NCI-H345 (cell line): Measurements from ENCODE around the gene RNMT.
"Not testable (repeated sequence)": the region's sequence is repeated elsewhere in the genome, so short reads cannot be mapped to it uniquely, and the experiment has no call there.

ENCODE experiments used
- DNase-seq: peaks from one replicate; lab custom pipeline; 2025; lab: John Stamatoyannopoulos, UW

Gene RNMT

DNA sequence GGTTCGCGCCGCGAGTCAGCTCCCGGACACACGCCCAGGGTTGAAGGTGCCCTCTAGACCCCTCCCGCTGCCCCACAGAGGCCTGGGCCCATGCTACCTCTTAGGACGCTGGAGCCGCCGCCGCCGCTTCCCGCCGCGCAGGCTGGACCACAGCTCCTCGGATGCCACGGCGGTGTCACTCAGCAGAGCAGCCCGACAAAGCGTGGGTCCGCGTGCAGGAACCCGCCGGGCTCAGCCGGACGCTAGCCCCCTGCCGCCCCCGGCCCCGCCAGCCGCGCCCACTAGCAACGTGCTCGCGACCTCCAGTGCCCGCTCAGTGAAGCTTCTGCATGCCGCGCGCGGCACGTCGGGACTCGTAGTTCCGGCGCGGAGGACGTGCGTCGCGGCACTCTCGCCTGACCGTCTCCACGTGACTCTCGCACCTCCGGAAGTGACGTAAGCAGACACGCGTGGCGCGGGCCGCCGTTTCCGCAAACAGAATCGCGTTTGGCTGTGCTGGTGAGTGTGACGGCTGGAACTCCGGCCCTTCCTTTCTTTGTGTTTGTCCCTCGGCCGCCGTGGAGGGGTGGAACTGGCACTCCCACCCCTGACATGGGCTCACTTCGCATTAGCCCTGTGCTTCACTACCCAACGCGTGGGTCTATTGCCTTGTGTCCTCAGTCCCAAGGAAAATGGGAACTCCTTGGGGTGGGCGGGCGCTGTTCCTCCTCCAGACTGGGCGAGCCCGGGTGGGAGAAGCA is at the start of gene RNMT, which contains the start of gene FAM210A:
RNMT (plus strand) TSS at position 442 of the 740 bp plus-strand sequence. CDS start 4,845 bp downstream, outside the sequence.
FAM210A (minus strand) TSS at position 327 of the 740 bp plus-strand sequence. CDS start 44,481 bp downstream, outside the sequence.
- peak; percentile 97 for DNase-seq

DNA sequence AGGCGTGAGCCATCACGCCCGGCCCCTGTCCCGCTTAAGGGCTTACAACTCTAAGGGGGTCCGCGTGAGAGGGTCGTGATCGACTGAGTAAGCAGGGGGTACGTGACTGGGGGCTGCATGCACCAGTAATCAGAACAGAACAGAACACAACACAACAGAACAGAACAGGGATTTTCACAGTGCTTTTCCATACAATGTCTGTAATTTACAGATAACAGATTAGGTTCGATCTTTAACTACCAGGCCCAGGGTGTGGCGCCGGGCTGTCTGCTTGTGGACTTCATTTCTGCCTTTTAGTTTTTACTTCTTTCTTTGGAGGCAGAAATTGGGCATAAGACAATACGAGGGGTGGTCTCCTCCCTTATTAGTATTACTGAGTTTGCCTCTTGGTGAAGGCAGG is 49.1 kb upstream of the RNMT start:
- not testable (repeated sequence) for DNase-seq

DNA sequence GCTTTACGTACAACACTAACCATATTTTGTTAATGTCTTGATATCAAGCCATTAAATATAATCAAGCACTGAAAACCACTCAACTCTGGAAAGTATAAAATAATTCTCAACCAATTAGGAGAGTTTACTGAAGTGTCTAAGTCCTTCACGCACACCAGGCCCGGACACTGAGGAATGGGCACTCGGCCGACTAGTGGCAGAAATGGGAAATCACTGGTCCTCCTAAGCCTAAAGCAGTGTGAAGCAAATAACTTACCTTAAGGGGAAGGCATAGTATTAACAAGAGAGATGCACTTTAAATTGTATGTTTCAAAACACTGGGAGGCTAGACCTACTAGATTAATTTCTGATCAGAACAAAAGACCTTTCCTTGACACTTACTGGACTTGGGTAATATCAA is 45.9 kb upstream of the RNMT start:
- DNase-seq: no peak

DNA sequence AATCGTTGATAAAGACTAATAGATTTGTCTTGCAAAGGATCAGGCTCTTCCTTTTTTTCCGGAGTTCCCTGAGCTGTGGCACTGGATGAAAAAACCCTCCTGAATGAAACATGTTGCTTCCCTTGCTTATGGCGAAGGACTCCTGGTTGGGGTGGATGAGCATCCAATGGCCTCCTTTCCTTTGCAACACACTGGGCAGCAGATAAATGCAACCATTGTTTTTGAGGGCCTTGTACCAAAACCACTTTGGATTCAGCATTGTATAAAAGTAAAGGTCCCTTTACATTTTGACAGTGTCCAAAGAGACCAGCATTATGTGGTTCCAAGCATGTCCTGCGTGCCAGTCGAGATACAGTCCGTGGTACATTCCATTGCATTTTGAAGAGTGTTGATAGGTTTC is 44.8 kb upstream of the RNMT start:
- DNase-seq: no peak

GRCh38 chr18:13684546-13684945 is 41.9 kb upstream of the RNMT start:
- no peak for DNase-seq

DNA sequence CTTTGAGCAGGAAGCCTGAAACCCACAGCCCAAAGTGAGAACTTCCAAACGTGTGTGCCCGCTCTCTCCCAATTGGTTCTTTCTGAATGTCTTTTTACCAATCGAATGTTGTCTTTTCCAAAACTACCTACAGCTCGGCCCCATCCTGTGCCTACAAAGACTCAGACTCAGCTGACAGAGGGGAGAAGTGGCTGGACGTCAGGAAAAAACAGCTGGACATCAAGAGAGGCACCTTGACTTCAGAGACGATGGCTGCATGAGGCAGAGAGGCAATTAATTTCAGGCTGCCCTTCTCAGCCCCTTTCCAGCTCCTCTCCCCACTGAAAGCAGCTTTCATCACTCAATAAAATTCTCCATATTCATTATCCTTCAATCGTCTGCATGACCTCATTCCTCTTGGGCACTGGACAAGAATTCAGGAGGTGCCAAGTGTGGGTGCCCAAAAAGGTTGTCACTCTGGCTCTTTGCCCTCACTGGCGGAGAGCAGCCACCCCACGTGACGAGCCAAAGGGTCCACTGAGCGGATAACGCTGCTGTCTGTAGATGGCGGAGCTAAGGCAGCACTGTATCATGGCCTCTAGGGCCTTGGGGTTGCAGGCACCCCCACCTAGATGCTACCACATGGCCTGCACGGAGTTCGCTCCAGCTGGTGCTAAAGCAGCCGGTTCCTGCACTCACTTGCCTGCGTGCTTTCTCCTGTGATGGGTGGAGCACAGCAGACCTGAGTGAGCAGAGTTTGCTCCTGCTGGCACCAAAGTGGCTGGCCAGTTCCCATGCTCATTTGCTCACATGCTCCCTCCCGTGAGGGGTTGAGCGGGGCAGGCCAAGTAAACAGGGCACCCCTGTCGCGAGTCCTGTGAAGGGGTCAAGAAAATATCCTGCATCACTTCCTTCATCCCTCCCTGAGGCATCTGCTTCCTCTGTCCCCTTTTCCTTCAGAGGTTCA is 38.0 kb upstream of the RNMT start:
- no peak for DNase-seq

DNA sequence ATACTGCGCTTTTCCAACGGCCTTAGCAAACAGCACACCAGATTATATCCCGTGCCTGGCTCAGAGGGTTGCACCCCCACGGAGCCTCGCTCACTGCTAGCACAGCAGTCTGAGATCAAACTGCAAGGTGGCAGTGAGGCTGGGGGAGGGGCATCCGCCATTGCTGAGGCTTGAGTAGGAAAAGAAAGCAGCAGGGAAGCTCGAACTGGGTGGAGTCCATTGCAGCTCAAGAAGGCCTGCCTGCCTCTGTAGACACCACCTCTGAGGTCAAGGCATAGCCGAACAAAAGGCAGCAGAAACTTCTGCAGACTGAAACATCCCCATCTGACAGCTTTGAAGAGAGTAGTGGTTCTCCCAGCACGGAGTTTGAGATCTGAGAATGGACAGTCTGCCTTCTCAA is 36.4 kb upstream of the RNMT start:
- not testable (repeated sequence) for DNase-seq

- DNase-seq: not testable (repeated sequence)
Measured at GRCh38 chr18:13695337-13695736, 31.1 kb upstream of the RNMT start.

DNA sequence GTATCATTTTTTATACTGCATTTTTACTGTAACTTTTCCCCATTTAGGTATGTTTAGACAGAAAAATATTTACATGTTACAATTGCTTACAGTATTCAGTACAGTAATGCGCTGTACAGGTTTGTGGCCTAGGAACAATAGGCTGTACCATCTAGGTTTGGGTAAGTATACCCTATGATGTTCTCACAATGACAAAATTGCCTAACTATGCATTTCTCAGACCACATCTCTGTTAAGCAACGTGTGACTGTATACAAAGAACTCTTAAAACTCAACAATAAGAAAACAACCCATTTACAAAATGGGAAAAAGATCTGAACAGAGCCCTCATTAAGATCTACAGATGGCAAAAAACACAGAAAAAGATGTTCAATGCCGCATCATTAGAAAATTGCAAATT is 29.5 kb upstream of the RNMT start:
- DNase-seq: no peak

GRCh38 chr18:13700153-13700552 is 26.3 kb upstream of the RNMT start:
- no peak for DNase-seq

GRCh38 chr18:13703899-13704298 is 22.6 kb upstream of the RNMT start:
- no peak for DNase-seq

- DNase-seq: no peak
Measured at GRCh38 chr18:13710414-13710831, 16.1 kb upstream of the RNMT start.

DNA sequence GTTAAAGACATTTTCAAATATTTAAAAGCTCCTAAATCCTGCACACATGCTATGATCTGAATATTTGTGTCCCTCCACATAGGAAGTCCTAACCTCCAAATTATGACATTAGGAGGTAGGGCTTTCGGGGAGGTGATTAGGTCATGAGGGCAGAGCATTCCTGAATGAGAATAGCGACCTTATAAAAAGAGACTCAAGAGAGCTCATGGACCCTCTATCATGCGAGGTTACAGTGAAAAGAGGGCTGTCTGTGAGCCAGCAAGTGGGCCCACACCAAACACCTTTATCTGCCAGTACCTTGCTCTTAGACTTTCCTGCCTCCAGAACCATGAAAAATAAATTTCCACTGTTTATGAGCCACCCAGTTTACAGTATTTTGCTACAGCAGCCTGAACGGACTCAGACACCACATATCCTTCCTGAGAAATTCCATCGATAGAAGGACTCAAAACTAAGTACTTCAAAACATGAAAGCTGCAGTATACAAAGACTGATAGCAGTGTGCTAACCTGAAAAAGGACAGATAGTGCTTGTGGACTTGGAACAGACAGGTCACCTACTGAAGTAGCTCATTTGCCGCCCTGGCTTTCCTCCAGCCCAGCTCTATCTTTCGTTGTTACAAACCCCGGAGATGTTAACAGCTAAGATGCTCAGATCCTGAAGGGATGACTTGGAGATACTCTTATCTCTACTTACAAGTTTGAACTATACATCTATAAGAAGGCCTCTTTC is 13.9 kb upstream of the RNMT start:
- no peak for DNase-seq

DNA sequence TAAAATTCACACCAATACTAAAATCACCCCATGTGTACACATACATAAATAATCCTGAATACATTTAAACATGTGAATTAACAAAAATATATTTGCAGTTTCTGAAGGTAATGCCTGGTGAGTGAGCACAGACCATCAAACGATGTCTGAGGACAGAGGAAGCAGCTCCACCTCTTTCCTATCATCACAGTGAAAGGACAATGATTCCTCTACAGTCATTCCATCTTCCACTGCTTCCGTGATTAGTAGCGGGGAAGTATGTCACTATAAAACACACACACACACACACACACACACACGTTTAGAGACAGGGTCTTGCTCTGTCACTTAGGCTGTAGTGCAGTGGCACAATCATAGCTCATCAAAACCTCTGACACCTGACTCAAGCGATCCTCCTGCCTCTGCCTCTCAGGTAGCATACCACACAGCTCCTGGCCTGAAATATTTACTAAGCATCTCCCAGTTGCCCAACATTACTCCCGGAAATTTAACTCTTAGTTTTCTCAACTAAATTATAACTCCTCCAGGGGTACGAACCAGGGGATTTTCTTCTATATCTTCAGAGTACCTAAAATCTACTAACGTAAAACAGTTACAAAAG is 12.9 kb upstream of the RNMT start:
- no peak for DNase-seq

DNA sequence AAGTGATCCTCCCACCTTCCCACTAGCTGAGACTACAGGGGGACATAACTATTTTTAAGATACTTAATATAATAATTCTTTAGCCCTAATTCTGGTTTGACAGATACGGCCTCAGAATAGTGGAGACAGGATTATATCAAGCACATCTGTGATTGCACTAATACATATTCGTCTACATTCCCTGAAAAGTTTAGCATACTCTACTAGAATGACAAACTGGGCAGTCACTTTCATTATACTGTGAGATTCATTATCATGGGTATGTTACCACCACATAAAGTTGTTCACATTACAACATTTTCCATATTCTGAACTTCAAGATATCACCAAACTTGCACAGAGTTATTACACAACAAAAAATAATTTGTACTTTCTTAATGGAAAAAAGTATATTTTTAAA is 11.1 kb upstream of the RNMT start:
- DNase-seq: no peak

DNA sequence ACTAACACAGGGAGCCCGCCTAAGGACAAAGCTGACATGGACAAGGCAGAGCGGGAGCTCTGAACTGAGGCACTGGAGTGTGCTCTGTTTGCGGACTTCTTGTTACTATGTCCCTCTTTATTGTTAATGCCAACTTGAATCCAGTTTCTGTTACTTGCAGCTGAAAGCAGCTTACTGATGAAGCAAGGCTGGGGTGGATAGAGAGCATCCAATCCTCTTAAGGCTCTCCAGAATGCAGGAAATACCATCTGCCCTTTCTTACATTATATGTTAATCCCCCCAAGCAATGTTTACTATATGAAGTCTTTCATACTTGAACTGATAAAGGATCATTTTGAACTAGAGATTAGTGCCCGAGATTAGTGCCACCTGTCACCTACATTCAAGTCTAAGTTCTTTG is 9.6 kb upstream of the RNMT start:
- DNase-seq: no peak

DNA sequence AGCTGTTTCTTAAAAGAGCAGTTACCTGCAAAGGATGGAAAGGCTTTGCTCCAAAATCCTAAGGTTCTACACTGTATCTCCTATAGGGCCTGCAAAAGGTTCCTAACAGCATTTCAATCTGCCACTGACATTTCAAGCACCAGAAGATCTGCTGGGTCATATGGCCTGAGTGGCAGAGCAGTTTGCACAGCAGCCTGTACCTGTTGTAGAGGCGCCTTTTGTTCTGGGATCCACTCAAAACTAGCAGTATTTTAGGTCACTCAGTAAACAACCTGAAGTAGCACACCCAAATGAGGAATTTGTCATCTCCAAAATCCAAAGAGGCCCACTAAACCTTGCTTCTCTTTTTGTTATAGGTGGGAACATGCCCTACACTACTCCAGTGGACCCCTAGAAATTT is 6.3 kb upstream of the RNMT start:
- DNase-seq: no peak

DNA sequence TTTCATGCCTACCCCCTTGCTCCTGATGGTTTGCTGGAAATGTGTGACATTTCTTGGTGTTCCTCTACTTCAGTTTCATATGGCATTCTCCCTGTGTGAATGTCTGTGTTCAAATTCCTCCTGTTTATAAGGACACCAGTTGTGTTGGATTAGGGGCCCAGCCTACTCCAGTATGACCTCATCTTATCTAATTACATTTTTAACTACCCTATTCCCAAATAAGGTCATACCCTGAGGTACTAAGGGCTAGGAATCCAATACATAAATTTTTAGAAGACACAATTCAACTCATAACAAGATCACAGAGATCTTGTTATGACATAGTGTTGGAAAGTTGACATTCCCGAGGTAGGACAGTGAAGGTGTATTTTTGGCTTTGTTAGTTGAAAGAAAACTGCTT is 5.6 kb upstream of the RNMT start:
- DNase-seq: no peak

DNA sequence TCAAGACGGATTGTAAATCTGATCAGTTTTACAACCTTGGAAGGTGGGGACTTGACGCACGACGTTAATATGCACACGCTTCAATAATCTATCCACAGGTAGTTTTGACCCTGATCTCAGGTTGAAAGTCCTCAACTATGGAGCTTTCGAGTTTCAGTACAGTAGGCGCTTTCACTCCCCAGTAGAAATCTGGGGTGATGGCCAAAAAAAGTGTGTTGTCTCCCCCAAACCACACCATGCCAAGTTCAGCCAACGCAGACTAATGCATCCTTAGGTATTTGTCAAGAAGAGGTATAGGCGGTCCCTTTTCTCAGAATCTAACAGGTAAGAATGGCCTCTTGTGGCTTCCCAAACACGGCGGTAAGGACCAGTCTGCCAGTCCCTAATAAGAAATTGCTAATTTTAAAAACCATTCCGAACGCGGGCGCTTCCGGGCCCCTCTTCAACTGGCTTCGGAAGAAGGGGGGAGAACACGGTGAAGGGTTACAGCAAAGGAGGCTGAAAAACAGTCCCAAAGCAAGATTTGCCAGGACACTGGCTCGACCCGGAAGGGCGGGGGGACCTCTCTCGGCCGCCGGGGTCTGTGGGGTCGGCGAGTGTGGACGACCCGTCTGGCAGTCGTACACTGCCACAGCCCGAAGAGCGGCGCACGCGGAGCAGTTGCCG is 774 bp upstream of the RNMT start:
- no peak for DNase-seq

GRCh38 chr18:13726972-13727331 is 479 bp downstream of the RNMT start:
- peak; percentile 43 for DNase-seq

- no peak for DNase-seq
Measured at GRCh38 chr18:13730481-13730880, 4.0 kb downstream of the RNMT start.
